Mesendoderm (in vitro differentiated cells): ENCODE measurements around the gene DNM3.

ENCODE experiments used
- DNase-seq: peaks from one replicate; pipeline ENCODE4 v3.0.0; 2013
- H2AK5ac ChIP-seq: 2 replicates; pipeline ENCODE4 v1.6.1; 2013; ENCODE audit warnings: low read length, inconsistent platforms
- H2BK120ac ChIP-seq: 2 replicates; pipeline ENCODE4 v1.6.1; 2013; ENCODE audit warnings: low read depth, mild to moderate bottlenecking, low read length, moderate library complexity, mixed read lengths
- H2BK15ac ChIP-seq: replicated peaks from 2 replicates; pipeline ENCODE4 v1.6.1; 2013; ENCODE audit warnings: low read depth, mild to moderate bottlenecking, moderate library complexity
- H2BK5ac ChIP-seq: 2 replicates; pipeline ENCODE4 v1.6.1; 2013; ENCODE audit warnings: low read length, inconsistent platforms
- H3K18ac ChIP-seq: 2 replicates; pipeline ENCODE4 v1.6.1; 2013; ENCODE audit warnings: mild to moderate bottlenecking, low read length, mixed read lengths
- H3K23ac ChIP-seq: one replicate; pipeline ENCODE4 v1.6.1; 2013; ENCODE audit warnings: low read length
- H3K27ac ChIP-seq: 2 replicates; pipeline ENCODE4 v1.5.1; 2013; ENCODE audit warnings: low read depth, mild to moderate bottlenecking, inconsistent platforms, low read length, moderate library complexity
- H3K27me3 ChIP-seq: 2 replicates; pipeline ENCODE4 v1.6.1; 2013; ENCODE audit warnings: low read length, control low read depth, mild to moderate bottlenecking, inconsistent platforms; ENCODE audit not compliant: insufficient read depth, poor library complexity
- H3K36me3 ChIP-seq: 2 replicates; pipeline ENCODE4 v1.6.1; 2013; ENCODE audit warnings: low read length, inconsistent platforms; ENCODE audit not compliant: control insufficient read depth, insufficient read depth
- H3K4ac ChIP-seq: one replicate; pipeline ENCODE4 v1.6.1; 2013; ENCODE audit warnings: low read depth, mild to moderate bottlenecking, low read length, moderate library complexity
- H3K4me1 ChIP-seq: 2 replicates; pipeline ENCODE4 v1.6.1; 2013; ENCODE audit warnings: low read depth, low read length, inconsistent platforms; ENCODE audit not compliant: control insufficient read depth
- H3K4me2 ChIP-seq: 2 replicates; pipeline ENCODE4 v1.6.1; 2013; ENCODE audit warnings: low read length
- H3K4me3 ChIP-seq: 2 replicates; pipeline ENCODE4 v1.5.1; 2013; ENCODE audit warnings: mild to moderate bottlenecking, low read length
- H3K56ac ChIP-seq: one replicate; pipeline ENCODE4 v1.6.1; 2013; ENCODE audit warnings: low read length
- H3K79me1 ChIP-seq: 2 replicates; pipeline ENCODE4 v1.6.1; 2013; ENCODE audit warnings: low read length, inconsistent platforms
- H3K79me2 ChIP-seq: 2 replicates; pipeline ENCODE4 v1.6.1; 2013; ENCODE audit warnings: mild to moderate bottlenecking, low read length; ENCODE audit not compliant: control insufficient read depth, insufficient read depth
- H3K9ac ChIP-seq: 2 replicates; pipeline ENCODE4 v1.6.1; 2013; ENCODE audit warnings: low read length, inconsistent platforms
- H4K5ac ChIP-seq: one replicate; pipeline ENCODE4 v1.6.1; 2013; ENCODE audit warnings: low read length
- H4K8ac ChIP-seq: one replicate; pipeline ENCODE4 v1.6.1; 2013; ENCODE audit warnings: low read depth, mild to moderate bottlenecking, control low read depth, low read length, moderate library complexity
- WGBS: extraction: QIAGEN DNeasy Blood & Tissue Kit; methylation state at CpG from one replicate; pipeline ENCODE4 v1.1.7; 2013; ENCODE audit warnings: low lambda C conversion rate, missing lambda C conversion rate; ENCODE audit not compliant: insufficient coverage; ENCODE audit errors: extremely low coverage; 5-methylcytosine and 5-hydroxymethylcytosine counted together

The DNM3 gene

DNA sequence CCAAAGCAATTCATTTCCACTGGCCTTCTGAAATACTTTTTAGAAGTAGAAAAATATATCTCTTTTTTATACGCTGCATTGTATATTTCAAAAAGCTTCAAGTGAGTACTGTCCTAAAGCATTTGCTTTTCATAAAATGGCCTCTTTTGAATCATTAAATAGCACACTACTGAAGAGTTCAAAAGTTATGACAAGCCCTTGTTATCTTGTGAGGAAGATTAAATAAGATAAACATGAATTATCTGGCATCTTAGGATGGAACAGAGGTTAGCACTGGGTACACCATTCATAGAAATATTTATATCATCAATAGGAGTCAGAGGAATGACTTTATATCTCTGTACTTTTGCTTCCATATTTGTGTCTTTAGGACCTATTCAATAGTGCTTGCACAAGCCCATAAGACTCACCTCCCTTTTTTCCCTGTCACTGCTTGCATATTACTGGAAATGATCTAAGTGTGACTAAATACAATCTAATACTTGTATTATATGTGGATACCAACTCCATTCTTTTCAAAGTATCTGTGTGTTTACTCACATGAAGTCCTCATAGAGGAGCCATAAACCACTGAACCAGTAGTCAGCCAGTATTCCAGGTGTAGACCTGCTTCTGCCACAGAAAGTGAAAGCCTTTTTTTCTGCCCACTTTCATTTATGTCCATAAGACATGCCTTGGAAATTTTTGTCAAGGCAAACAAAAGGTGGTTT lies 305.0 kb downstream of the DNM3 start:
- no peak overlapping the region for H2BK15ac ChIP-seq
- H3K4me2 ChIP-seq: no peak overlapping the region
- H3K79me1 ChIP-seq: no peaks in the 10 kb centered on the region
- no peak for DNase-seq
- H3K23ac ChIP-seq: no peak overlapping the region
- H3K36me3 ChIP-seq: no peaks in the 10 kb centered on the region
- H4K8ac ChIP-seq: no peak overlapping the region
- H3K18ac ChIP-seq: no peak overlapping the region
- H2BK5ac ChIP-seq: no peak overlapping the region
- H3K4ac ChIP-seq: no peak overlapping the region
- H3K56ac ChIP-seq: no peak overlapping the region
- H3K9ac ChIP-seq: no peak overlapping the region
- no peak overlapping the region for H4K5ac ChIP-seq
- H3K4me1 ChIP-seq: no peaks in the 10 kb centered on the region
- no peak overlapping the region for H2AK5ac ChIP-seq
- no peaks in the 10 kb centered on the region for H3K27me3 ChIP-seq
- WGBS: no CpG with 5 or more reads among the region's 1 CpG
- no peaks in the 10 kb centered on the region for H3K79me2 ChIP-seq
- no peak overlapping the region for H2BK120ac ChIP-seq
- H3K27ac ChIP-seq: no peak overlapping the region
- H3K4me3 ChIP-seq: no peak overlapping the region

DNA sequence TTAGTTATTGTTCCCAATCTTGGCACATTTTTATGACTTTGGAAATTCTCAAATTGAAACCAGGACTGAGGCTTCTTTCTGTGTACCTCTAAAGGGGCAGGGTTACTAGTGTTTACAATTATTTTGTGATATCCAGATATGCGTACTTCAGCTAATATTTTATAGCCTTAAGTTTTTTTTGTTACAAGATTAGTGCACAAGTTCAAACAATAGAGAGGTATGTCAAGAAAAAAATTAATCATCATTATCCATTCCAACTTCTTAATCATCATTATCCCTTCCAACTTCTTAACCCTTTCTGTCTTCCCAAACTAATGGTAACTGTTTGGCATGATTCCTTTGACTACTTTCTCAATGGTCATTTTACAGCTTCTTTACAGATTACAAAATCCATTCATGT lies 306.2 kb downstream of the DNM3 start:
- H3K56ac ChIP-seq: no peak overlapping the region
- H2BK5ac ChIP-seq: no peak overlapping the region
- H3K9ac ChIP-seq: no peak overlapping the region
- H3K27me3 ChIP-seq: no peaks in the 10 kb centered on the region
- H2BK15ac ChIP-seq: no peak overlapping the region
- no peaks in the 10 kb centered on the region for H3K79me2 ChIP-seq
- H3K23ac ChIP-seq: no peak overlapping the region
- H3K27ac ChIP-seq: no peak overlapping the region
- H3K4ac ChIP-seq: no peak overlapping the region
- no peaks in the 10 kb centered on the region for H3K79me1 ChIP-seq
- H3K4me2 ChIP-seq: no peak overlapping the region
- no peak overlapping the region for H4K8ac ChIP-seq
- no peak overlapping the region for H2BK120ac ChIP-seq
- WGBS: no CpG with 5 or more reads among the region's 1 CpG
- no peak for DNase-seq
- H4K5ac ChIP-seq: no peak overlapping the region
- no peak overlapping the region for H2AK5ac ChIP-seq
- H3K36me3 ChIP-seq: no peaks in the 10 kb centered on the region
- H3K18ac ChIP-seq: no peak overlapping the region
- H3K4me1 ChIP-seq: no peaks in the 10 kb centered on the region
- no peak overlapping the region for H3K4me3 ChIP-seq

DNA sequence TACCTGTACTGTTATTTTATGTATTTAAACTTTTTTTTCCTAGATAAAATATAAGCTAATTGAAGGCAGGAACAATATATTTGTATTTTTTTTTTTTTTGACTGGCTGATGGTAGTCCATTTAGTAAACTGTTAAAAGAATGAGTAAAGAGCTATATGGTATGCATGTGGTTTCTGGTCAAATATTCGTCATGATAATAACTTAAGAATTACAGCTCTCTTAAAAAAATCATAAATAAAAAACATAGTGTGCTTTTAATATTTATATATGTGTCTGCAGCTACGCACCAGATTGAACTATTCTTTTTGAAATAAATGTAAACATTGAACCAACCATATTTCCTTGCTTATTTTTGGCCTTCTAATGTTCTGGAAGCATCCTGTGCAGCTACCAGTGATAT lies 306.9 kb downstream of the DNM3 start:
- Histone ChIP-seq H3K18ac (no peak overlapping the region), H3K9ac (no peak overlapping the region), H3K4me3 (no peak overlapping the region), H3K79me2 (no peaks in the 10 kb centered on the region), H3K23ac (no peak overlapping the region), H3K79me1 (no peaks in the 10 kb centered on the region), H3K27me3 (no peaks in the 10 kb centered on the region), H4K8ac (no peak overlapping the region), H3K36me3 (no peaks in the 10 kb centered on the region), H3K27ac (no peak overlapping the region), H2BK15ac (no peak overlapping the region), H2BK5ac (no peak overlapping the region), H2AK5ac (no peak overlapping the region), H3K4ac (no peak overlapping the region), H2BK120ac (no peak overlapping the region), H4K5ac (no peak overlapping the region), H3K56ac (no peak overlapping the region), H3K4me2 (no peak overlapping the region), H3K4me1 (no peaks in the 10 kb centered on the region)
- DNase-seq: no peak
- WGBS: no CpG with 5 or more reads among the region's 2 CpGs

DNA sequence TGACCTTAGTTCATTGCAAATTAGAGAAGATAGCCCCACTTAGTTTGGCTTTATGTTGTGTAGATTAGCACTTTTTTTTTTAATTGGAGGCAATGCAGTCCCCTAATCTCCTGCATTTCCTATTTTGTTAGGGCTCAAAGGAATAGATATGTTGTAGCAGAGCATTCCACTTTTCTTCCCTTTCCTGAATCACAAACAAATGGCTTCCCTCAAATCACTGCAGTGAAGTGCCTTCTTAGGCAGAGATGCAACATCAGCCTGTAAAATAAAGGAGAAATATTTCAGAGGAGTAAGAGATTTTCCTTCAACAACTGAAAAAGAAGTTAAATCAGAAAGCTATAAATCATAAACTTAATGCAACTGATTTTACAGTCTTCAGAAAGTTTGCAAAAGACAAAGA lies 307.4 kb downstream of the DNM3 start:
- Histone ChIP-seq H3K9ac (no peak overlapping the region), H3K4ac (no peak overlapping the region), H3K18ac (no peak overlapping the region), H2BK5ac (no peak overlapping the region), H3K36me3 (no peaks in the 10 kb centered on the region), H3K23ac (no peak overlapping the region), H2BK120ac (no peak overlapping the region), H3K79me1 (no peaks in the 10 kb centered on the region), H2BK15ac (no peak overlapping the region), H4K8ac (no peak overlapping the region), H2AK5ac (no peak overlapping the region), H4K5ac (no peak overlapping the region), H3K79me2 (no peaks in the 10 kb centered on the region), H3K27ac (no peak overlapping the region), H3K4me3 (no peak overlapping the region), H3K27me3 (no peaks in the 10 kb centered on the region), H3K4me2 (no peak overlapping the region), H3K4me1 (no peaks in the 10 kb centered on the region), H3K56ac (no peak overlapping the region)
- peak; percentile 29 for DNase-seq

DNA sequence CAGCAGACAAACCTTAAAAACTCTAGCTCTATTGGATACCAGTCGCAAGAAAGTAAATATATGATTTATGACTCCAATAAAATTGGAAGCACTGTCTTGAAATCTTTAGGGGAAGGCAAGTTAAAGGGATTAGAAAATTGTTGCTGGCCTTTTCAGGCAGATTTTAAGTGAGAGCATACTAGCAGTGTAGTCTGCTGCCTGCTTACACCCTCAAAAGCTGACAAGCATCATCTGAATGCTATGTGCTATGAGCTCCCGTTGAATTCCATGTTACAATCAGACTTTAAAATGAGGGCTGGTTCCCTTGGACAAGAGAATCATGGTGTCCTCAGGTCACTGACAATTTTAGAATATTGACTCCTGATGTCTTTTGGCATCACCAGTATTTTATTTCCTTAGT lies 308.0 kb downstream of the DNM3 start:
- WGBS: no CpG with 5 or more reads among the region's 2 CpGs
- Histone ChIP-seq H3K4me3 (no peak overlapping the region), H4K8ac (no peak overlapping the region)

DNA sequence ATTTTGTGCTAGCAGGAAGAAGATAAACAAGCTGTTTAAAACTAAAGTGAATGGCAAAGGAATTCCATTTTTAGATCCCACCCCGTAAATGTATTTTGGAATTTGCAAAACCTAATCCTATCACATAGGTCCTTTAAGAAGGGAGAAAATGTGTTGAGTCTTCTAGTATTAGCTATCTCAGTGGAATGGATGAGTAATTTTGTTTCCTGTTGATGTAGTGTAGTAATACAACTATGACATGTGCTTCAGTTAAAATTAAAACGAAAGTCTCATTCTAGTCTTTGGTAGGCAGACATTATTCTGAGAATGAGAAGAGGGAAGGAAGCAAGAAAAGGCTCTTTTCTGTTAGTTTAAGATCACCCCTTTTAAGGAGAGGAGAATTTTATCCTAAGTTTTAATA lies 313.3 kb downstream of the DNM3 start:
- Histone ChIP-seq H2BK15ac (no peak overlapping the region), H2BK5ac (no peak overlapping the region), H4K8ac (no peak overlapping the region), H3K4me1 (no peaks in the 10 kb centered on the region), H3K36me3 (no peaks in the 10 kb centered on the region), H3K9ac (no peak overlapping the region), H3K56ac (no peak overlapping the region), H3K18ac (no peak overlapping the region), H3K79me1 (no peaks in the 10 kb centered on the region), H2BK120ac (no peak overlapping the region), H3K27me3 (no peaks in the 10 kb centered on the region), H3K27ac (no peak overlapping the region), H2AK5ac (no peak overlapping the region), H3K4ac (no peak overlapping the region), H3K4me2 (no peak overlapping the region), H4K5ac (no peak overlapping the region), H3K79me2 (no peaks in the 10 kb centered on the region), H3K23ac (no peak overlapping the region), H3K4me3 (no peak overlapping the region)
- no peak for DNase-seq
- WGBS: no CpG with 5 or more reads among the region's 2 CpGs

More for the DNA sequence above, 308.0 kb downstream of the DNM3 start:
- H3K79me1 ChIP-seq: no peaks in the 10 kb centered on the region
- H3K56ac ChIP-seq: no peak overlapping the region
- no peak overlapping the region for H3K23ac ChIP-seq
- H2BK5ac ChIP-seq: no peak overlapping the region
- no peak overlapping the region for H3K4me2 ChIP-seq
- no peak for DNase-seq
- H3K18ac ChIP-seq: no peak overlapping the region
- no peak overlapping the region for H3K27ac ChIP-seq
- no peaks in the 10 kb centered on the region for H3K79me2 ChIP-seq
- H2AK5ac ChIP-seq: no peak overlapping the region
- H3K4me1 ChIP-seq: no peaks in the 10 kb centered on the region
- no peak overlapping the region for H4K5ac ChIP-seq
- H3K27me3 ChIP-seq: no peaks in the 10 kb centered on the region
- H2BK15ac ChIP-seq: no peak overlapping the region
- H3K4ac ChIP-seq: no peak overlapping the region
- no peak overlapping the region for H3K9ac ChIP-seq
- no peaks in the 10 kb centered on the region for H3K36me3 ChIP-seq
- no peak overlapping the region for H2BK120ac ChIP-seq
